Esophagus muscularis mucosa (tissue), 4 donors: ENCODE results near the gene BTBD16. TPM values are rescaled to one million over a fixed set of nuclear protein-coding genes. Genes with fewer than 3 reads are reported as not detected.

Experiments
- DNase-seq: peaks from one replicate; pipeline ENCODE4 v3.0.0-alpha.2; 2017; ENCODE audit errors: extremely low spot score
- H3K27ac ChIP-seq, 4 donors: fragments of 200-600 bp; sonication (generic); replicated peaks in 1 of 4; 1 replicate in 3 of 4; 2 replicates in 1 of 4; pipeline ENCODE4 v1.5.1; 2016 to 2019; ENCODE audit warnings: mild to moderate bottlenecking in 1 of 4
- H3K27me3 ChIP-seq, 4 donors: fragments of 200-600 bp; sonication (generic); one replicate each; pipeline versions ENCODE4 v1.5.1 to v1.6.0; 2016 to 2019
- H3K36me3 ChIP-seq, 4 donors: fragments of 200-600 bp; sonication (generic); one replicate each; pipeline ENCODE4 v1.5.1; 2016 to 2019
- H3K4me1 ChIP-seq, 4 donors: fragments of 200-600 bp; sonication (generic); one replicate each; pipeline ENCODE4 v1.5.1; 2016 to 2019
- H3K4me3 ChIP-seq, 4 donors: fragments of 200-600 bp; sonication (generic); 1 replicate in 2 of 4; 2 replicates in 2 of 4; pipeline ENCODE4 v1.5.1; 2016 to 2019; ENCODE audit warnings: mild to moderate bottlenecking in 4 of 4, moderate library complexity in 1 of 4
- H3K9me3 ChIP-seq, 4 donors: fragments of 200-600 bp; sonication (generic); 1 replicate in 3 of 4; 2 replicates in 1 of 4; pipeline ENCODE4 v1.5.1; 2016 to 2019
- CTCF ChIP-seq, 3 experiments: fragments of 200-600 bp in 2 of 3; fragments of 450-650 bp in 1 of 3; sonication (generic) in 2 of 3; IDR thresholded peaks; one replicate each; pipeline ENCODE4 v1.5.1; 2017 to 2019; ENCODE audit warnings: antibody characterized with exemption in 3 of 3, mild to moderate bottlenecking in 2 of 3, moderate library complexity in 1 of 3
- EP300 ChIP-seq: sonication (generic); formaldehyde crosslinking; IDR thresholded peaks from one replicate; pipeline ENCODE4 v1.6.1; 2017; ENCODE audit warnings: antibody characterized with exemption
- POLR2A ChIP-seq: fragments of 450-650 bp; IDR thresholded peaks from one replicate; pipeline ENCODE4 v1.6.1; 2017; ENCODE audit warnings: antibody characterized with exemption, moderate library complexity, mild to moderate bottlenecking, low read depth
- POLR2AphosphoS5 ChIP-seq, 2 donors: sonication (generic); formaldehyde crosslinking; IDR thresholded peaks; one replicate each; pipeline ENCODE4 v1.6.1; 2017; ENCODE audit warnings: antibody characterized with exemption in 2 of 2
- WGBS: methylation state at CpG from one replicate; pipeline ENCODE4 v1.1.5; 2018; 5-methylcytosine and 5-hydroxymethylcytosine counted together
- intact Hi-C: fragments of 100-400 bp; cut with DNase I; formaldehyde crosslinking; loops from one replicate; pipeline ENCODE4 v1.15.1; 2023
- total RNA-seq, 4 donors: library from RNA; depleted of rRNA; stranded (reverse); fragments of >200 nt; gene quantifications; one replicate each; pipeline versions ENCODE4 v1.1.0 to v1.2.1, GENCODE V29; 2016

The BTBD16 gene
- under 1 TPM in 1 of 4 donors, not detected in 3; 0.29 TPM for total RNA-seq

- intact Hi-C loops, result no loop called here
- H3K4me3 ChIP-seq, result no peak within 1 kb of the TSS
- H3K27me3 ChIP-seq, result no peaks in the 10 kb centered on the region
- H3K4me1 ChIP-seq, result peaks cover 3 to 9% (median 6%) of the 10 kb centered on the region in 4 donors
- H3K9me3 ChIP-seq, result no peaks in the 10 kb centered on the region
- H3K36me3 ChIP-seq, result peaks cover 0 to 41% (median 10%) of the 10 kb centered on the region in 4 donors
- WGBS, result 100% methylated on average over 2 of the region's 5 CpGs
- TF ChIP-seq EP300 (no peak), POLR2A (no peak), CTCF (IDR thresholded peaks at IDR 0.05) (no peak), POLR2AphosphoS5 (IDR thresholded peaks at IDR 0.05) (no peak)
- no peak for DNase-seq
- no peak within 1 kb of the TSS for H3K27ac ChIP-seq
Observed at GRCh38 chr10:122271076-122271475, at the start of gene BTBD16. Gene BTBD16, plus strand, starts transcription at chr10:122271296. Its CDS starts 3,786 bp downstream, at chr10:122275082.

DNA sequence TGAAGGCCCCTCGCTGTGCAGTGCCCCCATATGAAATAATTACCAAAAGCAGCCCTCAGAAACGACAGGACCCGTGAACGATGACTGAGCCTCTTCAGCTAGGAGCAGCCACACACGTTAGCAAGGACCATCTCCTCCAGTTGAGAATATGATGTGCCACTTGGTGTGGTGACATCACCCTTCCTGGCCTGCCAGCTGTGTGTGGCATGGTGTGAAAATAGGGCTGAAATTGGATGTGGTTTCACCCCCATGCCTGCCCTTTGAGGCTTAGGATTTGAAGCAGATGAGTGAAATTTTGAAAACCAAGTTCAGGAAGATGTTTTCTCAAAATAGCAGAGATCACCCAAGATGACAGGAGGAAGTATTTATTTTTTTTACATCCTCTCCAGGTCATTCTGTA, 49.1 kb upstream of the BTBD16 start:
- no peaks in the 10 kb centered on the region for H3K9me3 ChIP-seq
- no peak overlapping the region for H3K4me3 ChIP-seq
- H3K27ac ChIP-seq, result peak overlapping the region in 2 of 4 donors; percentile 6 to 53
- peaks cover 19 to 100% (median 81%) of the 10 kb centered on the region in 4 donors for H3K36me3 ChIP-seq
- intact Hi-C loops, result no loop called here
- 89% methylated on average over 5 of the region's 5 CpGs for WGBS
- H3K27me3 ChIP-seq, result no peaks in the 10 kb centered on the region
- no peak for DNase-seq
- H3K4me1 ChIP-seq, result peaks cover 3 to 13% (median 10%) of the 10 kb centered on the region in 4 donors
- no peak for TF ChIP-seq POLR2A
- TF ChIP-seq CTCF (IDR thresholded peaks at IDR 0.05), result no peak
- no peak for TF ChIP-seq EP300
- no peak for TF ChIP-seq POLR2AphosphoS5 (IDR thresholded peaks at IDR 0.05)

GRCh38 chr10:122222638-122223037, 48.5 kb upstream of the BTBD16 start:
- peaks cover 21 to 100% (median 82%) of the 10 kb centered on the region in 4 donors for H3K36me3 ChIP-seq
- intact Hi-C loops, result no loop called here
- no peaks in the 10 kb centered on the region for H3K9me3 ChIP-seq
- H3K4me1 ChIP-seq, result peaks cover 3 to 13% (median 10%) of the 10 kb centered on the region in 4 donors
- 82% methylated on average over 5 of the region's 7 CpGs for WGBS
- no peak for DNase-seq
- no peaks in the 10 kb centered on the region for H3K27me3 ChIP-seq
- H3K27ac ChIP-seq, result peak overlapping the region in 1 of 4 donors; percentile 53
- no peak overlapping the region for H3K4me3 ChIP-seq
- TF ChIP-seq POLR2A (no peak), POLR2AphosphoS5 (IDR thresholded peaks at IDR 0.05) (no peak), CTCF (IDR thresholded peaks at IDR 0.05) (no peak), EP300 (no peak)

DNA sequence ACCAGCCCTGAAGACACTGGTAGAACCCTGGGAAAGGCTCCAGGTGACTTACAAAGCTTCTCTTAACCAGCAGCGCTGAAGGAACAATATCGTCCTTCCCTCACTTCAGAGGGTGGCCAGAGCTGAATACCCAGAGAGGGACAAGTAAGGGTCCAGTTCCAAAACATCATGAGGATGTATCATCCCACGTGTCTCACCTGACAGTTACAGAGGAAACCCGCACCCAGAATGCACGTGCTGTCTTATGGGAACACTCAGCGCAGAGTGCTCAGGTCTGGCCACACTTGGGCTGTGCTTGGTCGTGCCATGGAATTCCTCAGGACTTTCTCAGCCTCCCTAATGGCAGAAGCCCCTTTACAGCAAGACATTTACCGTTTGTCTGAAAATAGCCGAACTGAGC, 46.9 kb upstream of the BTBD16 start:
- TF ChIP-seq CTCF (IDR thresholded peaks at IDR 0.05) (no peak), POLR2AphosphoS5 (IDR thresholded peaks at IDR 0.05) (no peak), EP300 (no peak)
- Histone ChIP-seq H3K36me3 (peaks cover 28 to 100% (median 83%) of the 10 kb centered on the region in 4 donors), H3K4me3 (no peak overlapping the region), H3K27ac (no peak overlapping the region), H3K4me1 (peaks cover 3 to 13% (median 10%) of the 10 kb centered on the region in 4 donors), H3K9me3 (no peaks in the 10 kb centered on the region), H3K27me3 (no peaks in the 10 kb centered on the region)
- no peak for DNase-seq
- intact Hi-C loops, result no loop called here
- 87% methylated on average over 4 of the region's 9 CpGs for WGBS

GRCh38 chr10:122225330-122225729, 45.8 kb upstream of the BTBD16 start:
- Histone ChIP-seq H3K27ac (no peak overlapping the region), H3K4me3 (no peak overlapping the region), H3K36me3 (peaks cover 33 to 100% (median 85%) of the 10 kb centered on the region in 4 donors), H3K9me3 (no peaks in the 10 kb centered on the region), H3K4me1 (peaks cover 3 to 12% (median 10%) of the 10 kb centered on the region in 4 donors), H3K27me3 (no peaks in the 10 kb centered on the region)
- TF ChIP-seq POLR2AphosphoS5 (IDR thresholded peaks at IDR 0.05) (no peak), CTCF (IDR thresholded peaks at IDR 0.05) (no peak), POLR2A (no peak), EP300 (no peak)
- DNase-seq, result no peak
- intact Hi-C loops, result no loop called here
- 78% methylated on average over 9 of the region's 9 CpGs for WGBS
